K562 (cell line): ENCODE data around the gene RUNDC3A.

Experiments used
- CHD2 ChIP-seq: IDR thresholded peaks from 2 replicates; pipeline ENCODE4 v1.6.1; 2011; ENCODE audit warnings: low read depth, low read length
- ESRRB ChIP-seq: fragments of 250-450 bp; sonication (Bioruptor Pico); IDR thresholded peaks from 2 replicates; pipeline ENCODE4 v1.5.0; 2020; ENCODE audit warnings: mild to moderate bottlenecking, moderate library complexity, borderline replicate concordance
- MYC ChIP-seq, 2 experiments: fragments of 250-450 bp in 1 of 2; sonication (Bioruptor Pico) in 1 of 2; IDR thresholded peaks; 2 replicates each; pipeline versions ENCODE4 v1.5.1 to v1.6.1; 2012 to 2021; ENCODE audit warnings: low read depth in 2 of 2, borderline replicate concordance in 1 of 2, improper control_type of control experiment in 1 of 2, low read length in 1 of 2, mild to moderate bottlenecking in 1 of 2, moderate library complexity in 1 of 2
- POLR2A ChIP-seq: fragments of 450-650 bp; conservative IDR thresholded peaks from 2 replicates; pipeline ENCODE4 v1.6.1; 2016
- POLR2AphosphoS5 ChIP-seq: IDR thresholded peaks from 2 replicates; pipeline ENCODE4 v1.6.1; 2011; ENCODE audit warnings: mild to moderate bottlenecking, low read depth, low read length, moderate library complexity; ENCODE audit not compliant: control insufficient read depth, insufficient read depth
- SNIP1 ChIP-seq: fragments of 450-650 bp; IDR thresholded peaks from 2 replicates; pipeline ENCODE4 v1.7.1; 2017; ENCODE audit warnings: low read depth, mild to moderate bottlenecking
- SRF ChIP-seq, 2 experiments: fragments of 250-450, 450-650 bp in 1 of 2; sonication (Bioruptor Pico) in 1 of 2; sonication (generic) in 1 of 2; formaldehyde crosslinking; IDR thresholded peaks; 2 replicates each; pipeline versions ENCODE4 v1.5.0 to v1.5.1; 2020 to 2022; ENCODE audit warnings: mild to moderate bottlenecking in 1 of 2, missing genetic modification reagents in 1 of 2
- ZNF175 ChIP-seq: fragments of 200-800 bp; sonication (Bioruptor generic); IDR thresholded peaks from 2 replicates; pipeline ENCODE4 v1.6.1; 2016; ENCODE audit warnings: low read depth, mild to moderate bottlenecking, missing genetic modification characterization, missing compliant biosample characterization
- TF ChIP-seq, protein P1 (sequence below), 3 experiments: IDR thresholded peaks in 2 of 3; conservative IDR thresholded peaks in 1 of 3; 2 replicates each; pipeline ENCODE4 v1.5.1; 2011 to 2012; ENCODE audit warnings: low read length in 3 of 3, mild to moderate bottlenecking in 3 of 3, control low read depth in 2 of 3, improper control_type of control experiment in 1 of 3, inconsistent platforms in 1 of 3, low read depth in 1 of 3, mixed read lengths in 1 of 3, moderate library complexity in 1 of 3; ENCODE audit not compliant: insufficient read depth in 2 of 3
- TF ChIP-seq, protein P2 (sequence below): sonication (generic); formaldehyde crosslinking; IDR thresholded peaks from 2 replicates; pipeline ENCODE4 v1.8.0; 2022; ENCODE audit warnings: mild to moderate bottlenecking, missing genetic modification reagents

DNA sequence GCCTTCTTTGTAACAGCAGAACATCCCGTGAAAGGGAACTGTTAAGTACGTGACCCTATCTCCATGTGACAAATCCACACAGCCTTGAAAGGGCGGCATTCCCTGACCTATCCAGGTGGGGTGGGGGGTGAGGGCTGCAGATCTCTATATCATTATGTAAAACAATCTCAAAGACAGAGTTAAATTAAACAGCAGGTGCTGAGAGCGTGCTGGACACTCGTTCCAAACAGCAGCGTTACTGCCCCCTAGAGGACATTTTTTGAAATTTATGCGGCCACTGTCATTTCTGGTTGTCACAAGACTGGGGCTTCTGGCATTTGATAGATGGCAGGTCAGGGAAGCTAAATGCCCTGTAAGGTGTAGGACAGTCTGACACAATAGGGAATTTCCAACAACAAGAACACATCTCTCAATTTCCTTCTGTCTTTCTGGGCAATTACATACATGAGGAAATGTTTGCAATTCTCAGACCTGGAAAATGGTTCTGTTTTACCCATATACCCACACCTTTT is 22.9 kb downstream of the RUNDC3A start:
- no peak for TF ChIP-seq POLR2A
- TF ChIP-seq SRF (CRISPR knock-in tag; IDR thresholded peaks at IDR 0.05) = no peak
- TF ChIP-seq POLR2AphosphoS5 = no peak
- no peak for TF ChIP-seq SNIP1
- no peak for TF ChIP-seq CHD2
- TF ChIP-seq, protein P1, sequence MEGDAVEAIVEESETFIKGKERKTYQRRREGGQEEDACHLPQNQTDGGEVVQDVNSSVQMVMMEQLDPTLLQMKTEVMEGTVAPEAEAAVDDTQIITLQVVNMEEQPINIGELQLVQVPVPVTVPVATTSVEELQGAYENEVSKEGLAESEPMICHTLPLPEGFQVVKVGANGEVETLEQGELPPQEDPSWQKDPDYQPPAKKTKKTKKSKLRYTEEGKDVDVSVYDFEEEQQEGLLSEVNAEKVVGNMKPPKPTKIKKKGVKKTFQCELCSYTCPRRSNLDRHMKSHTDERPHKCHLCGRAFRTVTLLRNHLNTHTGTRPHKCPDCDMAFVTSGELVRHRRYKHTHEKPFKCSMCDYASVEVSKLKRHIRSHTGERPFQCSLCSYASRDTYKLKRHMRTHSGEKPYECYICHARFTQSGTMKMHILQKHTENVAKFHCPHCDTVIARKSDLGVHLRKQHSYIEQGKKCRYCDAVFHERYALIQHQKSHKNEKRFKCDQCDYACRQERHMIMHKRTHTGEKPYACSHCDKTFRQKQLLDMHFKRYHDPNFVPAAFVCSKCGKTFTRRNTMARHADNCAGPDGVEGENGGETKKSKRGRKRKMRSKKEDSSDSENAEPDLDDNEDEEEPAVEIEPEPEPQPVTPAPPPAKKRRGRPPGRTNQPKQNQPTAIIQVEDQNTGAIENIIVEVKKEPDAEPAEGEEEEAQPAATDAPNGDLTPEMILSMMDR (IDR thresholded peaks at IDR 0.05 in 2 of 3, conservative IDR thresholded peaks at IDR 0.05 in 1 of 3; ENCODE audit: insufficient read depth in 2 of 3, low read depth in 1 of 3, low read length in 3 of 3) = peak; percentile 84 to 89 (median 88)
- peak; percentile 31; the same call in 1 of the 2 replicates for TF ChIP-seq MYC (IDR thresholded peaks at IDR 0.05; ENCODE audit: low read depth, low read length)
- no peak for TF ChIP-seq MYC (CRISPR knock-in tag; IDR thresholded peaks at IDR 0.05; ENCODE audit: borderline replicate concordance, low read depth)
- TF ChIP-seq ESRRB (CRISPR knock-in tag) = no peak
- TF ChIP-seq ZNF175 (CRISPR knock-in tag) = no peak
- TF ChIP-seq, protein P2, sequence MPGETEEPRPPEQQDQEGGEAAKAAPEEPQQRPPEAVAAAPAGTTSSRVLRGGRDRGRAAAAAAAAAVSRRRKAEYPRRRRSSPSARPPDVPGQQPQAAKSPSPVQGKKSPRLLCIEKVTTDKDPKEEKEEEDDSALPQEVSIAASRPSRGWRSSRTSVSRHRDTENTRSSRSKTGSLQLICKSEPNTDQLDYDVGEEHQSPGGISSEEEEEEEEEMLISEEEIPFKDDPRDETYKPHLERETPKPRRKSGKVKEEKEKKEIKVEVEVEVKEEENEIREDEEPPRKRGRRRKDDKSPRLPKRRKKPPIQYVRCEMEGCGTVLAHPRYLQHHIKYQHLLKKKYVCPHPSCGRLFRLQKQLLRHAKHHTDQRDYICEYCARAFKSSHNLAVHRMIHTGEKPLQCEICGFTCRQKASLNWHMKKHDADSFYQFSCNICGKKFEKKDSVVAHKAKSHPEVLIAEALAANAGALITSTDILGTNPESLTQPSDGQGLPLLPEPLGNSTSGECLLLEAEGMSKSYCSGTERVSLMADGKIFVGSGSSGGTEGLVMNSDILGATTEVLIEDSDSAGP = no peak
